Mononuclear cell (primary cell): ENCODE data around the gene POLR2A. TPM values are rescaled to one million over a fixed set of nuclear protein-coding genes. Genes with fewer than 3 reads are reported as not detected.
"Not testable (repeated sequence)": the region's sequence is repeated elsewhere in the genome, so short reads cannot be mapped to it uniquely, and the experiment has no call there.

ENCODE experiments used
- H3K27me3 ChIP-seq: 2 replicates; pipeline ENCODE4 v1.6.0; 2011; ENCODE audit warnings: low read length, control low read depth; ENCODE audit not compliant: insufficient read depth
- H3K4me1 ChIP-seq: 2 replicates; pipeline ENCODE4 v1.5.1; 2011; ENCODE audit warnings: mild to moderate bottlenecking, low read length, control low read depth; ENCODE audit not compliant: insufficient read depth
- H3K4me3 ChIP-seq: 2 replicates; pipeline ENCODE4 v1.5.1; 2011; ENCODE audit warnings: mild to moderate bottlenecking, low read length, moderate library complexity
- H3K9me3 ChIP-seq: 2 replicates; pipeline ENCODE4 v1.5.1; 2011; ENCODE audit warnings: low read depth, mild to moderate bottlenecking, control low read depth, low read length
- total RNA-seq: library from RNA; depleted of rRNA; stranded (reverse); fragments of >200 nt; gene quantifications from one replicate; pipeline ENCODE4 v1.2.3, GENCODE V29; 2012

The POLR2A gene
- total RNA-seq, 1 donor: 174 TPM

- not testable (repeated sequence) for H3K27me3 ChIP-seq, H3K4me3 ChIP-seq, H3K9me3 ChIP-seq
- peaks cover 64% of the 10 kb centered on the region for H3K4me1 ChIP-seq
Measured at GRCh38 chr17:7481275-7481674, 2.9 kb upstream of the POLR2A start, which contains the start of gene SLC35G6. Gene SLC35G6 (plus strand): TSS chr17:7481446. CDS start chr17:7481517, 71 bp downstream.

- H3K4me3 ChIP-seq, H3K27me3 ChIP-seq, H3K9me3 ChIP-seq: not testable (repeated sequence)
- peaks cover 64% of the 10 kb centered on the region for H3K4me1 ChIP-seq
Measured at GRCh38 chr17:7481842-7482741, 2.1 kb upstream of the POLR2A start.

- Histone ChIP-seq H3K4me1 (peaks cover 64% of the 10 kb centered on the region), H3K4me3 (peak overlapping the region; percentile 98)
- H3K9me3 ChIP-seq, H3K27me3 ChIP-seq: not testable (repeated sequence)
Measured at GRCh38 chr17:7482742-7483088, 1.5 kb upstream of the POLR2A start.

- H3K4me3 ChIP-seq: peak overlapping the region; percentile 98
- peaks cover 62% of the 10 kb centered on the region for H3K4me1 ChIP-seq
- H3K9me3 ChIP-seq: no peaks in the 10 kb centered on the region
- no peaks in the 10 kb centered on the region for H3K27me3 ChIP-seq
Measured at GRCh38 chr17:7483255-7484066, 705 bp upstream of the POLR2A start.

GRCh38 chr17:7484919-7485377 lies 782 bp downstream of the POLR2A start:
- no peaks in the 10 kb centered on the region for H3K9me3 ChIP-seq
- no peaks in the 10 kb centered on the region for H3K27me3 ChIP-seq
- peak overlapping the region; percentile 98 for H3K4me3 ChIP-seq
- peaks cover 59% of the 10 kb centered on the region for H3K4me1 ChIP-seq

- H3K27me3 ChIP-seq: no peaks in the 10 kb centered on the region
- no peak overlapping the region for H3K4me3 ChIP-seq
- H3K9me3 ChIP-seq: no peaks in the 10 kb centered on the region
- H3K4me1 ChIP-seq: peaks cover 51% of the 10 kb centered on the region
Measured at GRCh38 chr17:7486181-7486580, 2.0 kb downstream of the POLR2A start.

GRCh38 chr17:7490144-7490543 lies 6.0 kb downstream of the POLR2A start:
- H3K4me3 ChIP-seq: no peak overlapping the region
- peaks cover 46% of the 10 kb centered on the region for H3K4me1 ChIP-seq
- H3K27me3 ChIP-seq: no peaks in the 10 kb centered on the region
- no peaks in the 10 kb centered on the region for H3K9me3 ChIP-seq

- Histone ChIP-seq H3K9me3 (no peaks in the 10 kb centered on the region), H3K4me1 (peaks cover 31% of the 10 kb centered on the region), H3K4me3 (no peak overlapping the region), H3K27me3 (no peaks in the 10 kb centered on the region)
Measured at GRCh38 chr17:7491583-7491982, 7.4 kb downstream of the POLR2A start.

GRCh38 chr17:7493941-7494340 lies 9.8 kb downstream of the POLR2A start:
- Histone ChIP-seq H3K4me1 (peaks cover 15% of the 10 kb centered on the region), H3K4me3 (no peak overlapping the region), H3K27me3 (no peaks in the 10 kb centered on the region), H3K9me3 (no peaks in the 10 kb centered on the region)

- Histone ChIP-seq H3K4me1 (peaks cover 7% of the 10 kb centered on the region), H3K9me3 (no peaks in the 10 kb centered on the region), H3K4me3 (no peak overlapping the region), H3K27me3 (no peaks in the 10 kb centered on the region)
Measured at GRCh38 chr17:7495906-7496434, 11.8 kb downstream of the POLR2A start.

- no peaks in the 10 kb centered on the region for H3K27me3 ChIP-seq
- peaks cover 5% of the 10 kb centered on the region for H3K4me1 ChIP-seq
- no peak overlapping the region for H3K4me3 ChIP-seq
- H3K9me3 ChIP-seq: no peaks in the 10 kb centered on the region
Measured at GRCh38 chr17:7496470-7497183, 12.5 kb downstream of the POLR2A start.

- H3K27me3 ChIP-seq: no peaks in the 10 kb centered on the region
- no peaks in the 10 kb centered on the region for H3K4me1 ChIP-seq
- no peaks in the 10 kb centered on the region for H3K9me3 ChIP-seq
- no peak overlapping the region for H3K4me3 ChIP-seq
Measured at GRCh38 chr17:7497228-7497627, 13.1 kb downstream of the POLR2A start.

GRCh38 chr17:7497636-7498035 lies 13.5 kb downstream of the POLR2A start:
- Histone ChIP-seq H3K9me3 (no peaks in the 10 kb centered on the region), H3K4me3 (no peak overlapping the region), H3K4me1 (no peaks in the 10 kb centered on the region), H3K27me3 (no peaks in the 10 kb centered on the region)

GRCh38 chr17:7499161-7499560 lies 15.0 kb downstream of the POLR2A start:
- Histone ChIP-seq H3K4me3 (no peak overlapping the region), H3K9me3 (no peaks in the 10 kb centered on the region), H3K4me1 (no peaks in the 10 kb centered on the region), H3K27me3 (no peaks in the 10 kb centered on the region)

GRCh38 chr17:7501729-7502128 lies 17.6 kb downstream of the POLR2A start:
- no peak overlapping the region for H3K4me3 ChIP-seq
- no peaks in the 10 kb centered on the region for H3K27me3 ChIP-seq
- H3K9me3 ChIP-seq: no peaks in the 10 kb centered on the region
- no peaks in the 10 kb centered on the region for H3K4me1 ChIP-seq
